Endothelial cell (in vitro differentiated cells): Measurements from ENCODE around the gene GPR37L1. TPM values are rescaled to one million over a fixed set of nuclear protein-coding genes. Genes with fewer than 3 reads are reported as not detected.

Experiments used
- DNase-seq: peaks from one replicate; pipeline ENCODE4 v3.0.0; 2021; ENCODE audit warnings: low spot score
- H3K27ac Mint-ChIP-seq: one replicate; pipeline ENCODE4 v1.8.0; 2021; ENCODE audit warnings: mixed read lengths, inconsistent platforms; ENCODE audit not compliant: unreplicated experiment
- H3K27me3 Mint-ChIP-seq: one replicate; pipeline ENCODE4 v1.8.0; 2021; ENCODE audit warnings: mild to moderate bottlenecking, moderate library complexity, mixed read lengths, inconsistent platforms; ENCODE audit not compliant: unreplicated experiment
- H3K36me3 Mint-ChIP-seq: one replicate; pipeline ENCODE4 v1.8.0; 2021; ENCODE audit warnings: mild to moderate bottlenecking, low read depth, mixed read lengths, inconsistent platforms; ENCODE audit not compliant: unreplicated experiment
- H3K4me1 Mint-ChIP-seq: one replicate; pipeline ENCODE4 v1.8.0; 2021; ENCODE audit warnings: mild to moderate bottlenecking, mixed read lengths, inconsistent platforms; ENCODE audit not compliant: unreplicated experiment
- H3K4me3 Mint-ChIP-seq: one replicate; pipeline ENCODE4 v1.8.0; 2021; ENCODE audit warnings: mild to moderate bottlenecking, mixed read lengths, inconsistent platforms; ENCODE audit not compliant: unreplicated experiment
- H3K9me3 Mint-ChIP-seq: one replicate; pipeline ENCODE4 v1.8.0; 2021; ENCODE audit warnings: mixed read lengths, inconsistent platforms; ENCODE audit not compliant: unreplicated experiment
- long read RNA-seq: library from polyadenylated mRNA; unstranded; transcript quantifications from one replicate; pipeline ENCODE4 v2.0.0, GENCODE V29; 2020; ENCODE audit not compliant: unreplicated experiment
- total RNA-seq: library from RNA; stranded (reverse); fragmentation: NEBNext Ultra II Directional; extraction: Animal tissue kit (Norgen Biotek cat#: 25700); gene quantifications from one replicate; pipeline ENCODE4 v1.2.1, GENCODE V29; 2021; ENCODE audit not compliant: unreplicated experiment
- TF ChIP-seq, protein P1 (sequence below): fragments of 200-600 bp; sonication (generic); IDR thresholded peaks from one replicate; pipeline ENCODE4 v1.5.0; 2021; ENCODE audit warnings: antibody characterized with exemption; ENCODE audit not compliant: unreplicated experiment

Gene GPR37L1
- not detected for total RNA-seq
- long read RNA-seq, result 0 reads

- Mint-ChIP-seq H3K27ac (no peak within 1 kb of the TSS), H3K27me3 (peaks cover 8% of the 10 kb centered on the region), H3K4me3 (no peak within 1 kb of the TSS), H3K4me1 (peaks cover 15% of the 10 kb centered on the region), H3K9me3 (no peaks in the 10 kb centered on the region), H3K36me3 (no peaks in the 10 kb centered on the region)
- peak; percentile 66 for DNase-seq
- TF ChIP-seq, protein P1, sequence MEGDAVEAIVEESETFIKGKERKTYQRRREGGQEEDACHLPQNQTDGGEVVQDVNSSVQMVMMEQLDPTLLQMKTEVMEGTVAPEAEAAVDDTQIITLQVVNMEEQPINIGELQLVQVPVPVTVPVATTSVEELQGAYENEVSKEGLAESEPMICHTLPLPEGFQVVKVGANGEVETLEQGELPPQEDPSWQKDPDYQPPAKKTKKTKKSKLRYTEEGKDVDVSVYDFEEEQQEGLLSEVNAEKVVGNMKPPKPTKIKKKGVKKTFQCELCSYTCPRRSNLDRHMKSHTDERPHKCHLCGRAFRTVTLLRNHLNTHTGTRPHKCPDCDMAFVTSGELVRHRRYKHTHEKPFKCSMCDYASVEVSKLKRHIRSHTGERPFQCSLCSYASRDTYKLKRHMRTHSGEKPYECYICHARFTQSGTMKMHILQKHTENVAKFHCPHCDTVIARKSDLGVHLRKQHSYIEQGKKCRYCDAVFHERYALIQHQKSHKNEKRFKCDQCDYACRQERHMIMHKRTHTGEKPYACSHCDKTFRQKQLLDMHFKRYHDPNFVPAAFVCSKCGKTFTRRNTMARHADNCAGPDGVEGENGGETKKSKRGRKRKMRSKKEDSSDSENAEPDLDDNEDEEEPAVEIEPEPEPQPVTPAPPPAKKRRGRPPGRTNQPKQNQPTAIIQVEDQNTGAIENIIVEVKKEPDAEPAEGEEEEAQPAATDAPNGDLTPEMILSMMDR, result peak; percentile 31
Measured at GRCh38 chr1:202122639-202123335, at the start of gene GPR37L1. Gene GPR37L1, plus strand, starts transcription at chr1:202122917. Its CDS starts 47 bp downstream, at chr1:202122964.

DNA sequence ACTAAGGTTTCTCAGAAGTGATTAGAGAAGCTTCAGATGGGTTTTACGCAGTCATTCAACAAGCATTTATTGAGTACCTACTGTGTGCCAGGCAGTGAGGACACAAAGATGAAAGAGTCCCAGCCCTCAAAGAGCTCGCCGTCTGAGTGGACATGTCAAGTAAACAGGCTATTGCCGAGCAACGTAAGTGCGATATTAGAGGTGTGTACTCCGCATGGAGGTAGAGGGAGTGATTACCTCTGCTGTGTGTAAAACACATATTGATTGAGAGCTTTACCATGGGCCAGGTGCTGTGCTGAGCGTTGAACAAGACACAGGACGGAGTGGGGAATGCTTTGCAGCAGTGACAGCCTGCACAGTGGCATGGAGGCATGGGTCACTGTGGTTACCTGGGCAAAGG lies 49.5 kb upstream of the GPR37L1 start:
- peaks cover 3% of the 10 kb centered on the region for H3K27me3 Mint-ChIP-seq
- TF ChIP-seq, protein P1, result no peak
- H3K36me3 Mint-ChIP-seq, result no peaks in the 10 kb centered on the region
- no peak overlapping the region for H3K4me3 Mint-ChIP-seq
- no peak for DNase-seq
- no peaks in the 10 kb centered on the region for H3K9me3 Mint-ChIP-seq
- no peak overlapping the region for H3K27ac Mint-ChIP-seq
- peaks cover 2% of the 10 kb centered on the region for H3K4me1 Mint-ChIP-seq

- H3K4me3 Mint-ChIP-seq, result no peak overlapping the region
- H3K27me3 Mint-ChIP-seq, result peaks cover 3% of the 10 kb centered on the region
- no peaks in the 10 kb centered on the region for H3K36me3 Mint-ChIP-seq
Measured at GRCh38 chr1:202074985-202075384, 47.7 kb upstream of the GPR37L1 start.

GRCh38 chr1:202075389-202075788 lies 47.3 kb upstream of the GPR37L1 start:
- no peak overlapping the region for H3K4me3 Mint-ChIP-seq
- DNase-seq, result no peak
- no peaks in the 10 kb centered on the region for H3K4me1 Mint-ChIP-seq
- H3K9me3 Mint-ChIP-seq, result no peaks in the 10 kb centered on the region
- H3K27ac Mint-ChIP-seq, result no peak overlapping the region
- no peaks in the 10 kb centered on the region for H3K36me3 Mint-ChIP-seq
- TF ChIP-seq, protein P1, result no peak
- peaks cover 3% of the 10 kb centered on the region for H3K27me3 Mint-ChIP-seq

More at GRCh38 chr1:202074985-202075384, 47.7 kb upstream of the GPR37L1 start:
- DNase-seq, result no peak
- no peaks in the 10 kb centered on the region for H3K9me3 Mint-ChIP-seq
- TF ChIP-seq, protein P1, result no peak
- no peaks in the 10 kb centered on the region for H3K4me1 Mint-ChIP-seq
- H3K27ac Mint-ChIP-seq, result no peak overlapping the region

DNA sequence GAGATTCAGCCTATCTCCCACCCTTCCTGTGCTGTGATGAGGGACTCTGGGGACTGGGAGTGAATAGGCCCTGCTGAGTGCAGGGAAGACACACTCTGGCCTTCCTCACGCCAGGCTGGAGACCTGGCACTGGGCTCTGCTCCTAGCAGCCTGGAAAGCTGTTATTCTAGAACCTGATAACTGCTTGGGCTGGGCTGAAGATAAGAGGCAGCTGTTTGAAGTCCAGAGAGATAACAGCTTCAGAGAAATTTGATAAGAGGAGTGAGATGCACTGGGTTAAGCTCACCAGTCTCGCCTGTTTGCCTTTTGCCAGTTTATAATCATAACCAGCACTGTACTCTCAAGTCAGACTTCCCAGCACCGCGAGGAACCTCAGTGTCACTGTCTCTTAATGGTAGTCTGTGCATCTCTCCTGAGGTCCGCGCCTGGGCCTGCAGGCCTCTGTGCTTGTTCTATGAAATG lies 46.6 kb upstream of the GPR37L1 start:
- H3K27me3 Mint-ChIP-seq, result peaks cover 3% of the 10 kb centered on the region
- no peaks in the 10 kb centered on the region for H3K9me3 Mint-ChIP-seq
- H3K4me1 Mint-ChIP-seq, result no peaks in the 10 kb centered on the region
- no peak for DNase-seq
- no peaks in the 10 kb centered on the region for H3K36me3 Mint-ChIP-seq
- TF ChIP-seq, protein P1, result no peak
- no peak overlapping the region for H3K4me3 Mint-ChIP-seq
- H3K27ac Mint-ChIP-seq, result no peak overlapping the region
